HS-5 (cell line): Measurements from ENCODE around the gene JMJD6.

Experiments
- DNase-seq: peaks from one replicate; pipeline ENCODE4 v3.0.0-alpha.2; 2012; ENCODE audit warnings: low read depth

The JMJD6 gene

DNA sequence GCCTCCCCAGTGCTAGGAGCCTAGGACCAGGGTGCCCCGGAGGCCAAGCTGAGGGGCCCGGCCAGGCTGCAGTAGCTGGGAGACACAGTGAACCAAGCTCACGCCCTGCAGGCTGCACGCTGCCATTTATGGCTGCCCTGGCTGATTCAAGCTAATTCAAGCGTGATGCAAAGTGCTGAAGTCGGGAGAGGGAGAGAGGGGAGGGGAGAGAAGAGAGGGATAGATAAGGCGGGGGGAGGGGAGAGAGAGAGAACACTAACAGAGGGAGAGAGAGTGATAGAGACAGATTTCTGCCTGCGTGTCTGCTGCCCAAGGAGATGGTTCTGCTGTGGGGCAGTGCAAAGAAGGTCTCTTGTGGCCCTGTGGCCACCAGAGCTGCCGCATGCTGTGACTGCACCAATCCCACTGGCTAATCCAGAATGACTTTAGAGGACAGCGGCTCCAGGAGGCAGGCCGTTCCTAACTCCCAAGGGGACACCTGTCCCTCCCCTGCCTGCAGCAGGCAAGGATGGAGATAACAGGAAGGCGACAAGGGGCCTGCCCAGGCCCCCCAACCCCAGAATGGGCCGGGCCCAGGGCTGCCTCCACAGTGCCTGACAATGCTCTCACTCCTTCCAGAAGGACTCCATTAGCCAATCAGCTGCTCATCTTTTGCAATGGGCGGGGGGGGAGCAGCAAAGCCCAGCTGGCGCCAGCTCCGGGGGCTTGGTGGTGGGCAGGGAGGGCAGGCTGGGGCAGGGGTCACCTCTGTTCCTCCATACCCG lies 28.5 kb downstream of the JMJD6 start:
- DNase-seq = no peak

DNA sequence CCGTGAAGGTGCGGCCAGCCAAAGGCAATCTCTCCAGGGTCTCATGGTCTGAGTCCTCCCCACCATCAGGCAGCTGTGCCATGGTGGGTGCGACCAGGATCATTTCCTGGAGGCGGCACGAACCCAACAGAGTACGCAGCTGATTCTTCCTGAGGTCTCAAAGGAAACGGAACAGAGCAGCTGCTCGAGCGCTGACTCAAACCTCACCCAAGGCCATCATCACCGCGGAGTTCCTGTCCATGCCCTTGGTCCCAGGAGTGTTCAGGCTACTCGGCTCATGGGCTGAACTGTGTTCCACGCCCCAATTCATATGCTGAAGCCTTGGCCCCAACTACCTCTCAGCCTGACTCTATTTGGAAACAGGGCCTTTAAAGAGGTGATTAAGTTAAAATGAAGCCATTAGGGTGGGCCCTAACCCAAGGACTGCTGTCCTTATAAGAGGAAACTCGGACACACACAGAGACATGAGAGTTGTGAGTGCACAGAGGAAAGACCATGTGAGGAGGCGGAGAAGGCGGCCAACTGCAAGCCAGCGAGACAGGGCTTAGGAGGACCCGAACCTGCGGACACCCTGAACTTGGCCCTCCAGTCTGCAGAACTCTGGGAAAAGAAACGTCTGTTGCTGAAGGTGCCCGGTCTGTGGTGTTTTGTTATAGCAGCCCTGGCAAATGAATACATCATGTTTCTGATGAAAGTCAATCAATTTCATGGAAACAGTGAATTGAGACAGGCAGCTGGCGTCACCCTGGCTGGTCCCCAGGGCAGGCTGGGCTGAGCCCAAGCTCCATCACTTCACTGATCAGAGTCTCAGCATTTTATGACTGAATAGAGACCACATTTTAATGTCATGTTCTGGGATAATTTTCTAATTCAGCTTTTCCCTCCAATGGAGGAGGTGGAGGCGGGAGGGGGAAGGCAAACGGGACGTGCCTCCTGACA lies 29.4 kb downstream of the JMJD6 start:
- no peak for DNase-seq

GRCh38 chr17:76695059-76695831 lies 31.2 kb downstream of the JMJD6 start:
- DNase-seq = no peak

DNA sequence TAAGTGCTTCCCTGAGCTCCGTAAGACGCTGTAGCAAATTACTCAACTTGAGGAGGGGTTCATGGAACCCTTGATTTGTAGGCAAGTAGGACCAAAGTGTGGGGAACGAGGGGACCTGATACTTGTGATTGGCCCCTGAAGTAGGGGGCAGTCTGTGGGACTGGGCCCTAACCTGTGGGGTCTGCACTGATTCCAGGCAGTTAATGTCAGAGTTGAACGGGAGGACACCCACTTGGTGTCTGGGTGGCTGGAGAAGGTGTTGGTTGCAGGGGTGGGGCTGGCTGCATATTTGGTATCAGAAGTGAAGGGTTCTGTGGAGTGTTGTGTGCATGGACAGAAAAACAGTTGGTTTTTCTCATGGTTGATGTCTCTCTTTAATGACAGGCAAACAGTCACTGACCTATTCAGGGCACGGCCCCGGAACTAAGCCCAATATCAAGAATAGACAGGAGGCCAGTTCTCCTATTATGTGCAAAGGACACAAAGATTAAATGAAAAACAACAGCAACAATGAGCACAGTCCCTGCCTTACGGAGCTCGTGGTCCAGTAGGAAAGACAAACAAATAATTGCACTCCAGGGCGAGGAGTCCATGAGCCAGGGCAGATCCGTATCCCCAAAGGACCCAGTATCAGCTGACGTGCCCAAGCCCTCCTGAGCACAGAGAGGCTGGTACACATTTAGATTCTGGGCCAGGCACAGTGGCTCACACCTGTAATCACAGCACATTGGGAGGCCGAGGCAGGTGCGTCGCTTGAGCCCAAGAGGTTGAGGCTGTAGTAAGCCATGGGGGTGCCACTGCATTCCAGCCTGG lies 34.8 kb downstream of the JMJD6 start:
- DNase-seq = no peak

- no peak for DNase-seq
Measured at GRCh38 chr17:76690596-76691280, 35.7 kb downstream of the JMJD6 start.

GRCh38 chr17:76689859-76690258 lies 36.5 kb downstream of the JMJD6 start:
- no peak for DNase-seq

GRCh38 chr17:76688165-76688622 lies 38.2 kb downstream of the JMJD6 start:
- DNase-seq = no peak

GRCh38 chr17:76687298-76688164 lies 38.9 kb downstream of the JMJD6 start:
- no peak for DNase-seq

- no peak for DNase-seq
Measured at GRCh38 chr17:76686538-76687297, 39.7 kb downstream of the JMJD6 start.

GRCh38 chr17:76685846-76686245 lies 40.6 kb downstream of the JMJD6 start:
- DNase-seq = no peak

DNA sequence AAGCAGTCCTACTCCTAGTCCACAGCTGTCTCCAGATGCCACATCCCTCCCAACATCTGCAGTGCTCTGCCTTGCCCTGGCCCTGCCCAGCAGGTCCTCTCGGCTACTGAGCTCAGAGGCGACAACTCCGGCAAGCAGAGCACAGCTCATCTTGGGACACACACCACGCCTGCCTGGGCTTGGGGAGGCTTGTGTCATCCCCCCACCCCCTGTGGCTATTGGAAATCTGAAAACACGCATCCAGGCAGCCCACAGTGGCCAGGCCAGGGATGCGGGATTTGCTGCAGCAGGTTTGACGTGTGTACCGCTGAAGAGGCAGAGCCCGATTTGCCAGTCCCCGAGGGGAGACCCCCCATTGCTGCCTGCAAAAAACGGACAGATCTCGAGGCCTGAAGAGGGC lies 41.0 kb downstream of the JMJD6 start:
- DNase-seq = no peak

- DNase-seq = no peak
Measured at GRCh38 chr17:76684756-76685155, 41.6 kb downstream of the JMJD6 start.

GRCh38 chr17:76683921-76684745 lies 42.3 kb downstream of the JMJD6 start:
- DNase-seq = no peak

DNA sequence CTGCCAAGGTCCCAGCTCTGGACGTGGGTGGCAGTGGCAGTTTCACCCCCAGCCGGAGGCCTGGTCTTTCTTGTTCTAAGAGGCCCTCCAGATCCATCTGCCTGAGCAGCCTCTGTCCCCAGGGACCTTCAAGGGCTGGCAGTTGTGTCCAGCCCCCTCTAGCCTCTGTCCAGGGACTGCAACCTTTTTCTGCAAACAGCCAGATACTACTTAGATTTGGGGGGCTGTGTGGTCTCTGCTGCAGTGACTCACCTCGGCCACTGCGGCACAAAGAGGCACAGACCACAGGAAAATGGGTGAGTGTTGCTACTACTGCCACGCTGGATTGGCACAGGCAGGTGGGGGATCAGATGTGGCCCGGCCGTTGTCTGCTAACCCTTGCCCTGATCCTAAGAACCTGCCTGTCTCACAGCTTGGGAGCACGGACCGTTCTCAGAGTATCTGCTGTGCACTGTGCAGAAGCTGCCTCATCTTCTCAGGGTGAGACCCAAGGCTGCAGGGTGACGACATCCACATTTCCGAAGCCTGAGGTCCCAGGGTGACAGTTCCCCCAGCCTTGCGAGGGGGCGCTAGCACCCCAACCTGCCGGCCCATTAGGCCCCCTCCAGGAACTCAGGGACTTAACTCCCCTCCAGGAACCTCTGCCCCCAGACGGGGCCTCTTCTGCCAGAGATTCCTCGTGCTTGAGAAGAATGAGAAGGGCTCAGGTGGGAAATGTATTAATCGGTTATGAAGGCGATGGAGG lies 43.2 kb downstream of the JMJD6 start:
- no peak for DNase-seq

DNA sequence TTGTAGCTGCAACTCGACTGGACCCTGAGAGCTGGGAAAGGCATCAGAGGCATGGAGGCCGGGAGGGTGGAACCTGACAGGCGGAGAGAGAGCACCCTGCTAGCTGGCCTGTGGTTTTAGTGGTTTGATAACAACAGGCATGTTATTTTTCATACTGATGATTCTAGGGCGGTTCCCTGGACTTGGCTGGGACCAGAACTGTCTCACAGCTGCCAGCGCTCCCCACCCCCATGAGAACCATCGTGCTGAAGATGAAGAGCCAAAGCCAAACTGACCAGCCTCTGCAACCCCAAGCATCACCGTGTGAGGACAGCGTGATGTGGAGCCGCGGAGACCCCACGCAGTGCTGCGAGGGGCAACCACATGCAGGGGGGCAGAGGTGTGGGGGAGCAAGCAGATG lies 44.1 kb downstream of the JMJD6 start:
- no peak for DNase-seq

- no peak for DNase-seq
Measured at GRCh38 chr17:76681222-76682137, 44.9 kb downstream of the JMJD6 start.
